Upper lobe of left lung (tissue), 4 donors: ENCODE results near the gene RPS6KA2.

Experiments
- CTCF ChIP-seq, 6 experiments: fragments of 450-650 bp in 4 of 6; fragments of 200-600 bp in 2 of 6; sonication (generic) in 2 of 6; IDR thresholded peaks; one replicate each; pipeline ENCODE4 v1.5.1; 2016 to 2019; ENCODE audit warnings: antibody characterized with exemption in 6 of 6
- POLR2A ChIP-seq, 4 donors: fragments of 450-650 bp; IDR thresholded peaks; one replicate each; pipeline ENCODE4 v1.5.1; 2016 to 2017; ENCODE audit warnings: antibody characterized with exemption in 4 of 4, mild to moderate bottlenecking in 2 of 4
- POLR2AphosphoS5 ChIP-seq, 2 donors: sonication (generic); formaldehyde crosslinking; IDR thresholded peaks; one replicate each; pipeline ENCODE4 v1.5.1; 2017; ENCODE audit warnings: antibody characterized with exemption in 2 of 2

GRCh38 chr6:166502453-166502852, 124.6 kb downstream of the RPS6KA2 start:
- no peak for TF ChIP-seq CTCF (IDR thresholded peaks at IDR 0.05)
- no peak for TF ChIP-seq POLR2A (IDR thresholded peaks at IDR 0.05)
- no peak for TF ChIP-seq POLR2AphosphoS5 (IDR thresholded peaks at IDR 0.05)
